Measurements from ENCODE around the gene TRIM22.

TRIM22 gene

GRCh38 chr11:5658318-5658717 lies 31.3 kb upstream of the TRIM22 start:
- POLR2A ChIA-PET = no interaction called here
- CTCF ChIA-PET = no interaction called here
- no peak for DNase-seq (ENCODE audit: extremely low spot score)
- TF ChIP-seq L3MBTL2 (conservative IDR thresholded peaks at IDR 0.05) = no peak
- TF ChIP-seq NFRKB (IDR thresholded peaks at IDR 0.05) = no peak
- no peak for TF ChIP-seq SUZ12 (IDR thresholded peaks at IDR 0.05)
- TF ChIP-seq SP1 (IDR thresholded peaks at IDR 0.05) = no peak
- no peak for TF ChIP-seq FOXM1 (IDR thresholded peaks at IDR 0.05; ENCODE audit: borderline replicate concordance)
- TF ChIP-seq, protein P1, sequence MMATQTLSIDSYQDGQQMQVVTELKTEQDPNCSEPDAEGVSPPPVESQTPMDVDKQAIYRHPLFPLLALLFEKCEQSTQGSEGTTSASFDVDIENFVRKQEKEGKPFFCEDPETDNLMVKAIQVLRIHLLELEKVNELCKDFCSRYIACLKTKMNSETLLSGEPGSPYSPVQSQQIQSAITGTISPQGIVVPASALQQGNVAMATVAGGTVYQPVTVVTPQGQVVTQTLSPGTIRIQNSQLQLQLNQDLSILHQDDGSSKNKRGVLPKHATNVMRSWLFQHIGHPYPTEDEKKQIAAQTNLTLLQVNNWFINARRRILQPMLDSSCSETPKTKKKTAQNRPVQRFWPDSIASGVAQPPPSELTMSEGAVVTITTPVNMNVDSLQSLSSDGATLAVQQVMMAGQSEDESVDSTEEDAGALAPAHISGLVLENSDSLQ (IDR thresholded peaks at IDR 0.05) = no peak
- no peak for TF ChIP-seq ARNT (IDR thresholded peaks at IDR 0.05)

DNA sequence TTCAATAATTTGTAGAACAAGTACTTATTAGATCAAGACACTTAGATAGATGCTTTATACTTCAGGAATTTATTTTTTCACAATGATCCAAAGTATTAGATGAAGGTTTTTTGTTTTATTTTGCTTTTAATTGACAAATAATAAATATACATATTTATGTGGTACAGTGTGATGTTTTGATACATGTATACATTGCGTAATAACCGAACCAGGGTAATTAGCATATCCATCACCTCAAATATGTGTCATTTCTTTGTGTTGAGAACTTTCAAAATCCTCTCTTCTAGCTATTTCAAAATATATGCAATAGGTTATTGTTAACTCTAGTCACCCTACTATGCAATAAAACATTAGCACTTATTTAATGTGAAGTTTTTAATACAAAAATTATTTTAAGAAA lies 26.1 kb upstream of the TRIM22 start:
- TF ChIP-seq FOXM1 (IDR thresholded peaks at IDR 0.05; ENCODE audit: borderline replicate concordance) (no peak), CTBP1 (IDR thresholded peaks at IDR 0.05; ENCODE audit: borderline replicate concordance) (no peak), SUZ12 (IDR thresholded peaks at IDR 0.05) (no peak)
- CTCF ChIA-PET = no interaction called here
- POLR2A ChIA-PET = no interaction called here
- DNase-seq (ENCODE audit: extremely low spot score) = no peak

DNA sequence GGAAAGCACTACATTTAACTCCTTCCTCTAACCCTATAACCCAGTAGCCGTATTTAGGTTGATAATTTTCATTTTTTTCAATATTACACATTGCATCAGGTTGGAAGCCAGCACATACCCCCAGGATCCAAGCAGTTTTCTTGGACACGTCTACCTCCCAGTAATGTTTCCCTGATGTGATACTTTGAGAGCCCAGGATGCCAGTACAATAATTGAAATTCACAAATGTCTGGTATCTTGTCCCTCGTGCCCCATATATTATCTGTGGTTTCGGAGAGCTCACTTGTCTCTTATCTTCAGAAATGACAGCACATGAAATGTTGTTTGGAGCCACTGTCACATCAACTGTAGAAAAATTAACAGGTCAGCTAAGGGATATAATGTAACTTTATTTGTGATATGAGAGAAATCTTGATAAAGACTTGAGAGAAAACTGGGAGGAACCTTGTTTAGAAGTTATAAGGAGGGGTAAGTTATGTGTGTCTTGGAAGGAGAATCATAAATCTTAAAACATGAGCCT lies 24.5 kb upstream of the TRIM22 start:
- POLR2A ChIA-PET = no interaction called here
- CTCF ChIA-PET = no interaction called here
- no peak for TF ChIP-seq ARNT (IDR thresholded peaks at IDR 0.05)
- no peak for TF ChIP-seq FOXK2 (IDR thresholded peaks at IDR 0.05)
- TF ChIP-seq CTBP1 (IDR thresholded peaks at IDR 0.05; ENCODE audit: borderline replicate concordance) = no peak
- no peak for TF ChIP-seq ZNF384 (IDR thresholded peaks at IDR 0.05)
- no peak for TF ChIP-seq FOXA1 (IDR thresholded peaks at IDR 0.05)
- TF ChIP-seq LEF1 (IDR thresholded peaks at IDR 0.05; ENCODE audit: borderline replicate concordance) = no peak
- no peak for TF ChIP-seq SP1 (IDR thresholded peaks at IDR 0.05)
- no peak for TF ChIP-seq ELF4 (IDR thresholded peaks at IDR 0.05)
- no peak for TF ChIP-seq HDGF (IDR thresholded peaks at IDR 0.05; ENCODE audit: borderline replicate concordance)
- TF ChIP-seq BHLHE40 (IDR thresholded peaks at IDR 0.05; ENCODE audit: borderline replicate concordance) = no peak
- TF ChIP-seq, protein P1 (IDR thresholded peaks at IDR 0.05) = no peak
- TF ChIP-seq SUZ12 (IDR thresholded peaks at IDR 0.05) = no peak
- no peak for TF ChIP-seq NFRKB (IDR thresholded peaks at IDR 0.05)
- TF ChIP-seq L3MBTL2 (conservative IDR thresholded peaks at IDR 0.05) = no peak
- no peak for TF ChIP-seq FOXM1 (IDR thresholded peaks at IDR 0.05; ENCODE audit: borderline replicate concordance)
- no peak for TF ChIP-seq TARDBP (IDR thresholded peaks at IDR 0.05)
- no peak for DNase-seq (ENCODE audit: extremely low spot score)

- CTCF ChIA-PET = no interaction called here
- TF ChIP-seq BHLHE40 (IDR thresholded peaks at IDR 0.05; ENCODE audit: borderline replicate concordance) = no peak
- TF ChIP-seq ARNT (IDR thresholded peaks at IDR 0.05) = no peak
- no peak for TF ChIP-seq SP1 (IDR thresholded peaks at IDR 0.05)
- no peak for TF ChIP-seq L3MBTL2 (conservative IDR thresholded peaks at IDR 0.05)
- no peak for TF ChIP-seq HDGF (IDR thresholded peaks at IDR 0.05; ENCODE audit: borderline replicate concordance)
- TF ChIP-seq FOXM1 (IDR thresholded peaks at IDR 0.05; ENCODE audit: borderline replicate concordance) = no peak
- no peak for TF ChIP-seq FOXK2 (IDR thresholded peaks at IDR 0.05)
- POLR2A ChIA-PET = no interaction called here
- DNase-seq (ENCODE audit: extremely low spot score) = no peak
Observed at GRCh38 chr11:5665746-5666401, 23.7 kb upstream of the TRIM22 start.

DNA sequence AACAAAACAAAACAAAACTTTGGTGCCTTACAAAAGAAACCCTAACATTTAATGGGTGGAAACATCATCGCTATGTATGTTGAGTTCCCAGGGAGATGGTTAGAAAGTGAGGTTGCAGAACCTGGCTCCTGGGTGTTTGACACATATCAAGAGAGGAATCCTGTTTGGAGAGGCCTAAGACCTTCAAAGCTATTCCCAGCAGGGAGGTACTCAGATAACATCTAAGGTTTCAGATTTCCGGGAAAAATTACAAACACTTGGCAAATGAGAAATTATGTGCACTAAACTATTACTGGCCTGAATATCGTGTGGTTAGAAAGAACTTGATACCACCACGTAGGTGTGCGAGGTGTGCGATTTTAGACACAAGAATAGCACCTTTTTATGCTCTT lies 23.2 kb upstream of the TRIM22 start:
- POLR2A ChIA-PET = no interaction called here
- CTCF ChIA-PET = no interaction called here
- no peak for DNase-seq (ENCODE audit: extremely low spot score)
- no peak for TF ChIP-seq ZNF384 (IDR thresholded peaks at IDR 0.05)
- no peak for TF ChIP-seq HDGF (IDR thresholded peaks at IDR 0.05; ENCODE audit: borderline replicate concordance)
- no peak for TF ChIP-seq FOXA1 (IDR thresholded peaks at IDR 0.05)
- TF ChIP-seq, protein P1 (IDR thresholded peaks at IDR 0.05) = no peak
- TF ChIP-seq BHLHE40 (IDR thresholded peaks at IDR 0.05; ENCODE audit: borderline replicate concordance) = no peak
- no peak for TF ChIP-seq FOXK2 (IDR thresholded peaks at IDR 0.05)
- TF ChIP-seq NFRKB (IDR thresholded peaks at IDR 0.05) = no peak
- TF ChIP-seq SP1 (IDR thresholded peaks at IDR 0.05) = no peak
- no peak for TF ChIP-seq FOXM1 (IDR thresholded peaks at IDR 0.05; ENCODE audit: borderline replicate concordance)
- TF ChIP-seq ARNT (IDR thresholded peaks at IDR 0.05) = no peak
- TF ChIP-seq CTBP1 (IDR thresholded peaks at IDR 0.05; ENCODE audit: borderline replicate concordance) = no peak
- no peak for TF ChIP-seq ELF4 (IDR thresholded peaks at IDR 0.05)
- TF ChIP-seq L3MBTL2 (conservative IDR thresholded peaks at IDR 0.05) = no peak
- TF ChIP-seq TARDBP (IDR thresholded peaks at IDR 0.05) = no peak
- TF ChIP-seq SUZ12 (IDR thresholded peaks at IDR 0.05) = no peak
- TF ChIP-seq LEF1 (IDR thresholded peaks at IDR 0.05; ENCODE audit: borderline replicate concordance) = no peak

DNA sequence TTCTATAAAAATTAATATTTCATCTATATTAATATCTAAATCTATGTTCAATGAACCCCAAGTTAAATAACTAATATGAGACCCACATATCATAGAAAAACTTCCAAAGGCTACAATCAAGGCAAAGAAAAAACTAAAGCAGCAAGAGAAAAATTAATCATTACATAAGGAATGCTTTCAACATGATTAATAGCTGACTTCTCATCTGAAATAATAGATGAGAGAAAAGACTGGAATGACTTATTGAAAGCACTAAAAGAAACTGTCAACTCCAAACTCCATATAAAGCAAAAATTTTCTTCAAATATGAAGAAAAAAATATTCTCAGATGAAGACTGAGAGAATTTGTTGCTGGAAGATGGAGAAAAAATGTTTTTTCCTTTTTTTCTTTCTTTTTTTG lies 17.8 kb upstream of the TRIM22 start:
- ChIA-PET CTCF (no interaction called here), POLR2A (no interaction called here)
- DNase-seq (ENCODE audit: extremely low spot score) = no peak
- TF ChIP-seq TARDBP (IDR thresholded peaks at IDR 0.05) (no peak), BHLHE40 (IDR thresholded peaks at IDR 0.05; ENCODE audit: borderline replicate concordance) (no peak), CTBP1 (IDR thresholded peaks at IDR 0.05; ENCODE audit: borderline replicate concordance) (no peak), NFRKB (IDR thresholded peaks at IDR 0.05) (no peak), LEF1 (IDR thresholded peaks at IDR 0.05; ENCODE audit: borderline replicate concordance) (no peak), ZNF384 (IDR thresholded peaks at IDR 0.05) (no peak), SP1 (IDR thresholded peaks at IDR 0.05) (no peak), L3MBTL2 (conservative IDR thresholded peaks at IDR 0.05) (no peak), HDGF (IDR thresholded peaks at IDR 0.05; ENCODE audit: borderline replicate concordance) (no peak), FOXM1 (IDR thresholded peaks at IDR 0.05; ENCODE audit: borderline replicate concordance) (no peak), FOXK2 (IDR thresholded peaks at IDR 0.05) (no peak)
- TF ChIP-seq, protein P1 (IDR thresholded peaks at IDR 0.05) = no peak

Measured in HEK293T (cell line).